ENCODE results near the gene CPPED1. TPM values are rescaled to one million over a fixed set of nuclear protein-coding genes. Genes with fewer than 3 reads are reported as not detected.

The CPPED1 gene
- total and polyA plus RNA-seq, 2 donors from 2014 or later, result 29.7 to 41.1 TPM

- H3K4me1 ChIP-seq (ENCODE audit: control insufficient read depth in 2 of 3, insufficient read depth in 2 of 3, low read depth in 1 of 3, low read length in 3 of 3), result peaks cover 0 to 11% (median 0%) of the 10 kb centered on the region in 3 donors
- no peak overlapping the region for H3K4me3 ChIP-seq (ENCODE audit: low read length in 3 of 3)
- no peaks in the 10 kb centered on the region for H3K9me3 ChIP-seq (ENCODE audit: control insufficient read depth in 2 of 3, insufficient read depth in 1 of 3, low read length in 3 of 3)
- H3K36me3 ChIP-seq (ENCODE audit: control insufficient read depth in 2 of 3, insufficient read depth in 3 of 3, low read length in 3 of 3), result no peaks in the 10 kb centered on the region
- DNase-seq (no peak), FAIRE-seq (no peak)
- TF ChIP-seq, protein P1, sequence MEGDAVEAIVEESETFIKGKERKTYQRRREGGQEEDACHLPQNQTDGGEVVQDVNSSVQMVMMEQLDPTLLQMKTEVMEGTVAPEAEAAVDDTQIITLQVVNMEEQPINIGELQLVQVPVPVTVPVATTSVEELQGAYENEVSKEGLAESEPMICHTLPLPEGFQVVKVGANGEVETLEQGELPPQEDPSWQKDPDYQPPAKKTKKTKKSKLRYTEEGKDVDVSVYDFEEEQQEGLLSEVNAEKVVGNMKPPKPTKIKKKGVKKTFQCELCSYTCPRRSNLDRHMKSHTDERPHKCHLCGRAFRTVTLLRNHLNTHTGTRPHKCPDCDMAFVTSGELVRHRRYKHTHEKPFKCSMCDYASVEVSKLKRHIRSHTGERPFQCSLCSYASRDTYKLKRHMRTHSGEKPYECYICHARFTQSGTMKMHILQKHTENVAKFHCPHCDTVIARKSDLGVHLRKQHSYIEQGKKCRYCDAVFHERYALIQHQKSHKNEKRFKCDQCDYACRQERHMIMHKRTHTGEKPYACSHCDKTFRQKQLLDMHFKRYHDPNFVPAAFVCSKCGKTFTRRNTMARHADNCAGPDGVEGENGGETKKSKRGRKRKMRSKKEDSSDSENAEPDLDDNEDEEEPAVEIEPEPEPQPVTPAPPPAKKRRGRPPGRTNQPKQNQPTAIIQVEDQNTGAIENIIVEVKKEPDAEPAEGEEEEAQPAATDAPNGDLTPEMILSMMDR (IDR thresholded peaks at IDR 0.05; ENCODE audit: borderline replicate concordance, extremely low read depth, insufficient read depth), result no peak
- intact Hi-C loops (cut with DNase I), result no loop called here
- no peaks in the 10 kb centered on the region for H3K27me3 ChIP-seq (ENCODE audit: control insufficient read depth, insufficient read depth, low read length)
- H3K27ac ChIP-seq (ENCODE audit: low read depth in 2 of 2, low read length in 2 of 2), result no peak overlapping the region
- H3K9ac ChIP-seq (ENCODE audit: low read length in 3 of 3), result no peak overlapping the region
These were observed 48.7 kb downstream of the CPPED1 start for GRCh38 chr16:12754824-12755543.

GRCh38 chr16:12753203-12754023 lies 50.3 kb downstream of the CPPED1 start:
- no peaks in the 10 kb centered on the region for H3K9me3 ChIP-seq (ENCODE audit: control insufficient read depth in 2 of 3, insufficient read depth in 1 of 3, low read length in 3 of 3)
- DNase-seq, result peak in 2 of 5 donors; percentile 49 to 53
- intact Hi-C loops (cut with DNase I), result no loop called here
- FAIRE-seq, result no peak
- H3K27ac ChIP-seq (ENCODE audit: low read depth in 2 of 2, low read length in 2 of 2), result no peak overlapping the region
- no peaks in the 10 kb centered on the region for H3K36me3 ChIP-seq (ENCODE audit: control insufficient read depth in 2 of 3, insufficient read depth in 3 of 3, low read length in 3 of 3)
- H3K4me3 ChIP-seq (ENCODE audit: low read length in 3 of 3), result no peak overlapping the region
- no peak overlapping the region for H3K9ac ChIP-seq (ENCODE audit: low read length in 3 of 3)
- peaks cover 0 to 11% (median 0%) of the 10 kb centered on the region in 3 donors for H3K4me1 ChIP-seq (ENCODE audit: control insufficient read depth in 2 of 3, insufficient read depth in 2 of 3, low read depth in 1 of 3, low read length in 3 of 3)
- TF ChIP-seq, protein P1 (IDR thresholded peaks at IDR 0.05; ENCODE audit: borderline replicate concordance, extremely low read depth, insufficient read depth), result no peak
- H3K27me3 ChIP-seq (ENCODE audit: control insufficient read depth, insufficient read depth, low read length), result no peaks in the 10 kb centered on the region

- TF ChIP-seq, protein P1 (IDR thresholded peaks at IDR 0.05; ENCODE audit: borderline replicate concordance, extremely low read depth, insufficient read depth), result no peak
- Histone ChIP-seq H3K27me3 (ENCODE audit: control insufficient read depth, insufficient read depth, low read length) (no peaks in the 10 kb centered on the region), H3K27ac (ENCODE audit: low read depth in 2 of 2, low read length in 2 of 2) (no peak overlapping the region), H3K9ac (ENCODE audit: low read length in 3 of 3) (no peak overlapping the region), H3K9me3 (ENCODE audit: control insufficient read depth in 2 of 3, insufficient read depth in 1 of 3, low read length in 3 of 3) (no peaks in the 10 kb centered on the region), H3K4me3 (ENCODE audit: low read length in 3 of 3) (no peak overlapping the region), H3K4me1 (ENCODE audit: control insufficient read depth in 2 of 3, insufficient read depth in 2 of 3, low read depth in 1 of 3, low read length in 3 of 3) (peaks cover 0 to 1% (median 0%) of the 10 kb centered on the region in 3 donors), H3K36me3 (ENCODE audit: control insufficient read depth in 2 of 3, insufficient read depth in 3 of 3, low read length in 3 of 3) (no peaks in the 10 kb centered on the region)
- FAIRE-seq, result no peak
- DNase-seq, result no peak
- intact Hi-C loops (cut with DNase I), result no loop called here
These were observed 51.5 kb downstream of the CPPED1 start for GRCh38 chr16:12752159-12752558.

Measured in kidney (tissue), 14 donors.